Stomach (tissue), 9 donors: Measurements from ENCODE around the gene MAGI1. TPM values are rescaled to one million over a fixed set of nuclear protein-coding genes. Genes with fewer than 3 reads are reported as not detected.

Experiments
- DNase-seq, 2 donors: peaks; one replicate each; pipeline versions ENCODE4 v3.0.0 to v3.0.0-alpha.2; 2013 to 2019
- H3K27ac ChIP-seq, 5 donors: fragments of 200-600 bp in 4 of 5; sonication (generic) in 4 of 5; one replicate each; pipeline ENCODE4 v1.5.1; 2013 to 2019; ENCODE audit warnings: mild to moderate bottlenecking in 1 of 5, moderate library complexity in 1 of 5
- H3K27me3 ChIP-seq, 3 donors: fragments of 200-600 bp; sonication (generic); one replicate each; pipeline ENCODE4 v1.5.1; 2017 to 2019; ENCODE audit warnings: mixed run types in 1 of 3
- H3K36me3 ChIP-seq, 4 donors: fragments of 200-600 bp; sonication (generic); 1 replicate in 3 of 4; 2 replicates in 1 of 4; pipeline ENCODE4 v1.5.1; 2016 to 2019
- H3K4me1 ChIP-seq, 4 donors: fragments of 200-600 bp; sonication (generic); one replicate each; pipeline ENCODE4 v1.5.1; 2016 to 2019
- H3K4me3 ChIP-seq, 4 donors: fragments of 200-600 bp; sonication (generic) in 3 of 4; one replicate each; pipeline ENCODE4 v1.5.1; 2016 to 2019; ENCODE audit warnings: mild to moderate bottlenecking in 1 of 4
- H3K9me3 ChIP-seq, 4 donors: fragments of 200-600 bp; sonication (generic); one replicate each; pipeline ENCODE4 v1.5.1; 2016 to 2019
- CTCF ChIP-seq, 7 experiments: fragments of 450-650 bp in 4 of 7; fragments of 200-600 bp in 3 of 7; sonication (generic) in 3 of 7; IDR thresholded peaks; one replicate each; pipeline ENCODE4 v1.5.1; 2016 to 2019; ENCODE audit warnings: antibody characterized with exemption in 7 of 7, control low read depth in 2 of 7, mild to moderate bottlenecking in 1 of 7
- EP300 ChIP-seq: sonication (generic); formaldehyde crosslinking; IDR thresholded peaks from one replicate; pipeline ENCODE4 v1.6.1; 2017; ENCODE audit warnings: antibody characterized with exemption
- POLR2A ChIP-seq, 4 donors: fragments of 450-650 bp; IDR thresholded peaks; one replicate each; pipeline ENCODE4 v1.6.1; 2016; ENCODE audit warnings: antibody characterized with exemption in 4 of 4, control low read depth in 2 of 4, mild to moderate bottlenecking in 1 of 4, moderate library complexity in 1 of 4
- POLR2AphosphoS5 ChIP-seq, 3 donors: sonication (generic); formaldehyde crosslinking; IDR thresholded peaks; one replicate each; pipeline ENCODE4 v1.6.1; 2016; ENCODE audit warnings: antibody characterized with exemption in 3 of 3
- WGBS, 5 donors: extraction: QIAGEN DNeasy Blood & Tissue Kit in 3 of 5; methylation state at CpG; one replicate each; pipeline versions ENCODE4 v1.1.5 to v1.1.7; 2013 to 2018; 5-methylcytosine and 5-hydroxymethylcytosine counted together
- intact Hi-C: fragments of 100-400 bp; cut with DNase I; formaldehyde crosslinking; loops from one replicate; pipeline ENCODE4 v1.15.1; 2023; ENCODE audit warnings: low total_unique reads
- polyA plus RNA-seq, 3 donors: library from polyadenylated mRNA; stranded (reverse); fragments of 200-250 nt; gene quantifications; one replicate each; pipeline ENCODE4 v1.2.3, GENCODE V29; 2013
- total RNA-seq, 5 donors: library from RNA; depleted of rRNA; stranded (reverse); fragments of >200 nt; gene quantifications; one replicate each; pipeline versions ENCODE4 v1.1.0 to v1.2.3, GENCODE V29; 2014 to 2016
- donor health status: healthy with polysubstance abuse.
- donor health status: Bipolar disorder and iron deficiency.
- donor health status: healthy.

Gene MAGI1
- total and polyA plus RNA-seq, 8 donors: 5.7 to 237 (median 84.8) TPM

GRCh38 chr3:65583188-65583587 lies 455.5 kb downstream of the MAGI1 start:
- no peak for DNase-seq
- intact Hi-C loops: no loop called here
- Histone ChIP-seq H3K27ac (no peak overlapping the region), H3K4me1 (peaks cover 0 to 20% (median 4%) of the 10 kb centered on the region in 4 donors), H3K27me3 (no peaks in the 10 kb centered on the region), H3K4me3 (no peak overlapping the region), H3K9me3 (no peaks in the 10 kb centered on the region), H3K36me3 (no peaks in the 10 kb centered on the region)
- 86 to 96% (median 92%) methylated on average over 1 of the region's 1 CpG for WGBS, 5 donors
- no peak for TF ChIP-seq POLR2AphosphoS5 (IDR thresholded peaks at IDR 0.05)

- DNase-seq: no peak
- Histone ChIP-seq H3K27ac (no peak overlapping the region), H3K4me3 (no peak overlapping the region), H3K4me1 (peaks cover 0 to 30% (median 7%) of the 10 kb centered on the region in 4 donors), H3K9me3 (no peaks in the 10 kb centered on the region), H3K27me3 (no peaks in the 10 kb centered on the region), H3K36me3 (no peaks in the 10 kb centered on the region)
- intact Hi-C loops: no loop called here
- TF ChIP-seq CTCF (IDR thresholded peaks at IDR 0.05): no peak
- no peak for TF ChIP-seq POLR2A (IDR thresholded peaks at IDR 0.05)
- no peak for TF ChIP-seq POLR2AphosphoS5 (IDR thresholded peaks at IDR 0.05)
- no peak for TF ChIP-seq EP300
- 80 to 92% (median 90%) methylated on average over 7 of the region's 7 CpGs for WGBS, 5 donors
These were observed 456.6 kb downstream of the MAGI1 start for GRCh38 chr3:65582012-65582717.

DNA sequence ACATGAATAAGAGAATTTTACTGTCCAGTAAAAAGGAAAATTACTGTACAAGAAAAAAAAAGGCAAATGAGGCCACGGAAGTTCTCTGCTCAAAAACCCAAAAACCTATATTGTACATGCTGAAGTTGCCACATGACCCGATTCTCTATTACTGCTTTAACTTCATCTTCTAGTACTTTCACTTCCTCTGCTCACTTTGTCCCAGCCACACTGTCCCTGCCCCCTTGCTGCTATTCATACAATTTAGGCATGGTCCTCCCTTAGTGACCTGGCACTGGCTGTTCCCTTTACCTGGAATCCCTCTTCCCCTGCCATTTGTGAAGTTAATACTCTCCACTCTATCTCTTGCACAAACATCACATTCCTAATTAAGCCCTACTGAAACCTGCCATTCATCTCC lies 457.4 kb downstream of the MAGI1 start:
- H3K27me3 ChIP-seq: no peaks in the 10 kb centered on the region
- WGBS, 5 donors: 92 to 95% (median 94%) methylated on average over 2 of the region's 2 CpGs

DNA sequence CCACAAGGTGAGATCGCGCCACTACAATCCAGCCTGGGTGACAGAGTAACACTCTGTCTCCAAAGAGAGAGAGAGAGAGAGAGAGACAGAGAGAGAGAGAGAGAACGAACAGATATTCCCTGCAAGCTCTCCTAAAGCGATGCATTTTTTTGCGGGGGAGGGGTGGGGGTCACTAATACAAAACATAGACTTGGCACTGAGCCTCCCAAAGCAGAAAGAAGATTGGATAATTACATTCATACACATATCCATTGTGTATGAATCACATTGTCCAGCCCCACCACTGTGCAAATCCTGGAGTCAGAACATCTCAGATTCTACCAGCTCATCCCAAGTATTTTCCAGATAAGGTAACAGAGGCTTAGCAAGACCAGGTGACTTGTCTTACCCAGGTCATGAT lies 459.9 kb downstream of the MAGI1 start:
- 90 to 98% (median 95%) methylated on average over 5 of the region's 5 CpGs for WGBS, 5 donors
- TF ChIP-seq POLR2AphosphoS5 (IDR thresholded peaks at IDR 0.05) (no peak), POLR2A (IDR thresholded peaks at IDR 0.05) (no peak), CTCF (IDR thresholded peaks at IDR 0.05) (no peak), EP300 (no peak)

More for the DNA sequence above, 457.4 kb downstream of the MAGI1 start:
- intact Hi-C loops: no loop called here
- Histone ChIP-seq H3K27ac (no peak overlapping the region), H3K36me3 (no peaks in the 10 kb centered on the region), H3K4me3 (no peak overlapping the region), H3K9me3 (no peaks in the 10 kb centered on the region), H3K4me1 (peaks cover 0 to 38% (median 7%) of the 10 kb centered on the region in 4 donors)
- no peak for TF ChIP-seq POLR2AphosphoS5 (IDR thresholded peaks at IDR 0.05)
- no peak for TF ChIP-seq CTCF (IDR thresholded peaks at IDR 0.05)
- TF ChIP-seq POLR2A (IDR thresholded peaks at IDR 0.05): no peak
- no peak for TF ChIP-seq EP300
- DNase-seq: no peak

DNA sequence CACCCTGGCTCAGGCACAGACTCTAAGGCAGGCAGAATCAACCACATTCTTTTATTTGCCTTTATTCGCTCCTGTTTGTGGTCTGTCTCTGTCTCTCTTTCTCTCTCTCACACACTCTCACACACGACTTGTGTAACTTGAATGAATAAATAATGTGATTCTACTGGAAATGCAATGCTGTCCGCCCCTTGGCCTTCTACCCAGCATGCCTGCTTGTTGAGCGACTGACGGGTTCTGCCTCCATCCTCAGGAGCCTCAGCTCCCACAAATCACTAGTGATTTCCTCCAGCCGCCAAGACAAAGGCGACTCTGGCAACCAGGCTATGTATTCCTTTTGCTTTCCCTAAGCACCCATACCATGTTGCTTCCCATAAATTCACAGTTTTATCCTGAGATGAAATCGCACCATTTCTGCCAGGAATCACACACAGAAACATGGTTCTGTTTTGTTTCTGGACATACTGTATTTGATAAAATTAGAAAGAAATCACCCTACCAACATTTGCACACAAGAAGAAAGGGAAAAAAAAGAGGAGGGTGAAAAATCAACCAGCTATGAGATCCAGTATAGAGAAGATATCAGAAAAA lies 460.8 kb downstream of the MAGI1 start:
- Histone ChIP-seq H3K27ac (no peak overlapping the region), H3K4me3 (no peak overlapping the region), H3K36me3 (no peaks in the 10 kb centered on the region), H3K27me3 (no peaks in the 10 kb centered on the region), H3K4me1 (peaks cover 0 to 31% (median 5%) of the 10 kb centered on the region in 4 donors), H3K9me3 (no peaks in the 10 kb centered on the region)
- DNase-seq: no peak
- intact Hi-C loops: no loop called here
- no peak for TF ChIP-seq CTCF (IDR thresholded peaks at IDR 0.05)
- no peak for TF ChIP-seq EP300
- no peak for TF ChIP-seq POLR2AphosphoS5 (IDR thresholded peaks at IDR 0.05)
- no peak for TF ChIP-seq POLR2A (IDR thresholded peaks at IDR 0.05)
- 78 to 84% (median 79%) methylated on average over 8 of the region's 8 CpGs for WGBS, 5 donors

More for the DNA sequence above, 459.9 kb downstream of the MAGI1 start:
- H3K4me3 ChIP-seq: no peak overlapping the region
- peaks cover 0 to 39% (median 5%) of the 10 kb centered on the region in 4 donors for H3K4me1 ChIP-seq
- H3K27me3 ChIP-seq: no peaks in the 10 kb centered on the region
- no peak for DNase-seq
- intact Hi-C loops: no loop called here
- H3K36me3 ChIP-seq: no peaks in the 10 kb centered on the region
- H3K27ac ChIP-seq: no peak overlapping the region
- H3K9me3 ChIP-seq: no peaks in the 10 kb centered on the region
